CD4-positive, CD25-positive, alpha-beta regulatory T cell (primary cell): ENCODE measurements around the gene LINC00632. TPM values are rescaled to one million over a fixed set of nuclear protein-coding genes. Genes with fewer than 3 reads are reported as not detected.

Source experiments
- ATAC-seq, 2 donors: fragments of 150-1000 bp; cut with Tn5 transposase; one replicate each; pipeline ENCODE4 v1.10.0; 2021; ENCODE audit warnings: low read depth in 2 of 2, moderate number of reproducible peaks in 2 of 2, moderate library complexity in 1 of 2
- DNase-seq, 3 donors: peaks; one replicate each; pipeline versions ENCODE4 v3.0.0 to v3.0.0-alpha.2; 2012 to 2022; ENCODE audit warnings: mixed read lengths in 1 of 3
- H3K27ac ChIP-seq: one replicate; pipeline ENCODE4 v1.7.0; 2013; ENCODE audit warnings: mild to moderate bottlenecking, low read length; ENCODE audit not compliant: insufficient read depth, poor library complexity, severe bottlenecking
- H3K27me3 ChIP-seq: one replicate; pipeline ENCODE4 v1.7.0; 2013; ENCODE audit warnings: low read length; ENCODE audit not compliant: control insufficient read depth, insufficient read depth
- H3K36me3 ChIP-seq: one replicate; pipeline ENCODE4 v1.7.0; 2013; ENCODE audit warnings: mild to moderate bottlenecking, low read length, moderate library complexity; ENCODE audit not compliant: control insufficient read depth, insufficient read depth
- H3K4me1 ChIP-seq: 2 replicates; pipeline ENCODE4 v1.7.0; 2013; ENCODE audit warnings: mild to moderate bottlenecking, low read length; ENCODE audit not compliant: insufficient read depth, control insufficient read depth, poor library complexity, severe bottlenecking
- H3K4me3 ChIP-seq: one replicate; pipeline ENCODE4 v1.7.0; 2013; ENCODE audit warnings: low read depth, mild to moderate bottlenecking, low read length, moderate library complexity
- H3K9me3 ChIP-seq, 2 experiments: 1 replicate in 1 of 2; 2 replicates in 1 of 2; pipeline ENCODE4 v1.7.0; 2013; ENCODE audit warnings: low read length in 2 of 2, mild to moderate bottlenecking in 1 of 2, moderate library complexity in 1 of 2; ENCODE audit not compliant: control insufficient read depth in 2 of 2
- H3K27ac Mint-ChIP-seq, 3 donors: one replicate each; pipeline ENCODE4 v1.8.0; 2020 to 2022; ENCODE audit warnings: mild to moderate bottlenecking in 3 of 3, mixed read lengths in 3 of 3, moderate library complexity in 2 of 3
- H3K27me3 Mint-ChIP-seq: one replicate; pipeline ENCODE4 v1.8.0; 2022; ENCODE audit warnings: mild to moderate bottlenecking, mixed read lengths
- H3K36me3 Mint-ChIP-seq: one replicate; pipeline ENCODE4 v1.8.0; 2020; ENCODE audit warnings: mixed read lengths
- H3K4me1 Mint-ChIP-seq, 4 donors: one replicate each; pipeline ENCODE4 v1.8.0; 2020 to 2022; ENCODE audit warnings: mixed read lengths in 4 of 4, mild to moderate bottlenecking in 1 of 4
- H3K4me3 Mint-ChIP-seq, 4 donors: one replicate each; pipeline ENCODE4 v1.8.0; 2020 to 2022; ENCODE audit warnings: mild to moderate bottlenecking in 4 of 4, mixed read lengths in 4 of 4, moderate library complexity in 3 of 4
- H3K9me3 Mint-ChIP-seq, 7 donors: one replicate each; pipeline ENCODE4 v1.8.0; 2020 to 2022; ENCODE audit warnings: mixed read lengths in 7 of 7, mild to moderate bottlenecking in 3 of 7, moderate library complexity in 2 of 7
- polyA plus RNA-seq, 4 donors: library from polyadenylated mRNA; unstranded; fragments of 300-500 nt; fragmentation: Illumina TruSeq; gene quantifications; one replicate each; pipeline ENCODE4 v1.2.3, GENCODE V29; 2021
- total RNA-seq: library from RNA; stranded (reverse); gene quantifications from one replicate; pipeline ENCODE4 v1.2.3, GENCODE V29; 2022

The LINC00632 gene
- total and polyA plus RNA-seq, 5 donors from 2014 or later, result 0.54 TPM; not detected in 4

DNA sequence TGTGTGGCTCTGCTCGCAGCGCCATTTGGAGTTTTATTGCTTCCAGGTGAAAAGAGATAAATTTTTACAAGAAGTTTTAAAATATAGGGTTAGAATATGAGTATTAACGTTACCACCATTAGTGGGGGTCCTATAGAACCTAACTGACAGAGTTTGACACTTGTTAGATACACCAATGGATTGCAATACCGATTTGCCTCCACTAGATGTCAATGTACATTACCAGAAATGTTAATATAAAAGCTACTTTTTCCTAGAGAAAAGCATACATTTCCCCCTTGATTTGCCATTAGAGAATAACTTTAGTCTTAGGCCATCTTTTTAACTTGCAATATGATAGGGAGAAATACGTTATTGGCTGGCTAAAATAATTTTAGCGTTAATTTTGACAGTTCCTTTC is 108.4 kb downstream of the LINC00632 start:
- H3K4me1 ChIP-seq, result no peaks in the 10 kb centered on the region
- no peaks in the 10 kb centered on the region for H3K36me3 Mint-ChIP-seq
- no peaks in the 10 kb centered on the region for H3K4me1 Mint-ChIP-seq
- H3K27ac ChIP-seq, result no peak overlapping the region
- H3K27me3 Mint-ChIP-seq, result no peaks in the 10 kb centered on the region
- H3K27ac Mint-ChIP-seq, result no peak overlapping the region
- no peaks in the 10 kb centered on the region for H3K36me3 ChIP-seq
- no peak overlapping the region for H3K4me3 ChIP-seq
- no peaks in the 10 kb centered on the region for H3K27me3 ChIP-seq
- DNase-seq (peak in 1 of 3 donors; percentile 10), ATAC-seq (no peak)
- no peaks in the 10 kb centered on the region for H3K9me3 ChIP-seq
- H3K9me3 Mint-ChIP-seq, result peaks cover 0 to 9% (median 2%) of the 10 kb centered on the region in 7 donors
- H3K4me3 Mint-ChIP-seq, result no peak overlapping the region

DNA sequence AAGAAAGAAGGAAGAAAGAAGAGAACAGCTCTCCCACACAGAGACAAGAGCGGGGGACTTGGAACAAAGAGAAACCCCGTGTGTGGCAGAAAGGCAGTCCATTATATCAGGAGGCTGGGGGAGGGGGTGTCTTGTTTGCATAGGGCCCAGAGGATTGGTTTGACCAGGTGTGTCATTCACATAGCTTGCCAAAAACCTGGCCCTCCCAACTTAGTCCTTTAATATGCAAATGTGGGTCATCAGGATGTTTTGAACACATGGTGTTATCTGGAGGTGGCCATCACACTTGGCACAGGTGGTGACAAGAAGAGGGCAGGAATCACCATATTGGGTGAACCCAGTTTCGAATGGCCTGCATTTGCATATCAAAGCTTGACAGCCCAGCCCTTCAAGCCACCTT is 111.7 kb downstream of the LINC00632 start:
- no peaks in the 10 kb centered on the region for H3K36me3 Mint-ChIP-seq
- H3K27me3 Mint-ChIP-seq, result no peaks in the 10 kb centered on the region
- H3K9me3 Mint-ChIP-seq, result peaks cover 0 to 2% (median 0%) of the 10 kb centered on the region in 7 donors
- no peaks in the 10 kb centered on the region for H3K4me1 ChIP-seq
- no peaks in the 10 kb centered on the region for H3K4me1 Mint-ChIP-seq
- no peak overlapping the region for H3K27ac Mint-ChIP-seq
- no peaks in the 10 kb centered on the region for H3K27me3 ChIP-seq
- ATAC-seq, result no peak
- no peak overlapping the region for H3K4me3 ChIP-seq
- no peak overlapping the region for H3K4me3 Mint-ChIP-seq
- no peaks in the 10 kb centered on the region for H3K36me3 ChIP-seq
- no peaks in the 10 kb centered on the region for H3K9me3 ChIP-seq
- H3K27ac ChIP-seq, result no peak overlapping the region
- no peak for DNase-seq

DNA sequence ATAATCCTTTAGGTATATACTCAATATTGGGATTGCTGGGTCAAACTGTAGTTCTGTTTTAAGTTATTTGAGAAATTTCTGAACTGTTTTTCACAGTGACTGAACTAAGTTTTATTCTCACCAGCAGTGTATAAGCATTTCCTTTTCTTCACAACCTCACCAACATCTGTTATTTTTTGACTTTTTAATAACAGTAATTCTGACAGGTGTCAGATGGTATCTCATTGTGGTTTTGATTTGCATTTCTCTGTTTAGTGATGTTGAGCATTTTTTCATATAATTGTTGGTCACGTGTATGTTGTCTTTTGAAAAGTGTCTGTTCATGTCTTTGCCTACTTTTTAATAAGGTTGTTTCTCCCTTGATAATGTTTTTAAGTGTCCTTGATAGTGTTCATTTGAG is 112.6 kb downstream of the LINC00632 start:
- Mint-ChIP-seq H3K4me1 (no peaks in the 10 kb centered on the region), H3K36me3 (no peaks in the 10 kb centered on the region), H3K9me3 (peaks cover 0 to 2% (median 0%) of the 10 kb centered on the region in 7 donors), H3K27ac (no peak overlapping the region), H3K4me3 (no peak overlapping the region), H3K27me3 (no peaks in the 10 kb centered on the region)
- no peak overlapping the region for H3K4me3 ChIP-seq
- no peak for ATAC-seq
- no peaks in the 10 kb centered on the region for H3K4me1 ChIP-seq
- H3K9me3 ChIP-seq, result no peaks in the 10 kb centered on the region
- no peak for DNase-seq
- H3K36me3 ChIP-seq, result no peaks in the 10 kb centered on the region
- no peak overlapping the region for H3K27ac ChIP-seq
- no peaks in the 10 kb centered on the region for H3K27me3 ChIP-seq

DNA sequence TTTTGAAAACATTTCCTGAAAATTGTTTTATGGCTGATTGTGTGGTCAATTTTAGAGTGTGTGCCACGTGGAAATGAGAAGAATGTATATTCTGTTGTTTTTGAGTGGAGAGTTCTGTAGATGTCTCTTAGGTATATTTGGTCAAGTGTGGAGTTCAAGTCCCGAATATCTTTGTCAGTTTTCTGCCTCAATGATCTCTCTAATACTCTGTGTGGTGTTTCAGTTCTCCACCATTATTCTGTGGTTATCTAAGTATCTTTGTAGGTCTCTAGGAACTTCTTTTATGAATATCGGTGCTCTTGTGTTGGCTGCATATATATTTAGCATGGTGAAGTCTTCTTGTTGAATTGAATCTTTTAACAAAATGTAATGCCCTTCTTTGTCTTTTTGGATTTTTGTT is 113.3 kb downstream of the LINC00632 start:
- no peak for ATAC-seq
- Mint-ChIP-seq H3K9me3 (peaks cover 0 to 2% (median 0%) of the 10 kb centered on the region in 7 donors), H3K36me3 (no peaks in the 10 kb centered on the region), H3K4me1 (no peaks in the 10 kb centered on the region), H3K27ac (no peak overlapping the region), H3K4me3 (no peak overlapping the region), H3K27me3 (no peaks in the 10 kb centered on the region)
- Histone ChIP-seq H3K27ac (no peak overlapping the region), H3K27me3 (no peaks in the 10 kb centered on the region), H3K9me3 (no peaks in the 10 kb centered on the region), H3K4me3 (no peak overlapping the region), H3K36me3 (no peaks in the 10 kb centered on the region), H3K4me1 (no peaks in the 10 kb centered on the region)
- no peak for DNase-seq

DNA sequence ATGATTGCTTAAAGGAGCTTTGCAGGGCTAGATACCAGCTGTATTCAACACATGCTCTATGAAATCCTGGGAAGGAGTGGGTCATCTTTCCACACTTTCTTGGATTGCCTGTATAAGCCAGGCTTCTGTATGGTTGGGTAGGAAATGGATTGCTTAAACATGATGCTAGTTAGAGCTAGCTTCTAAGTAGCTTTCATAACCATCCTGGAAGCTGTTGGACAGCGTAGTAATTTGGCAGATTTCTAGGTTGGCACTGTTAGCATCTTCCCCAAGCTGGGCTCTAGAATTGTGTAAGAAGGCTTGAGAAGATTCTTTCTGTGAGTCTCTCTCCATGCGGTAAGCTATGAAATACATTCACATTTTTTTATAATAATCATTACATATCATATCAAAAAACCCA is 127.3 kb downstream of the LINC00632 start:
- H3K27me3 ChIP-seq, result no peaks in the 10 kb centered on the region
- no peaks in the 10 kb centered on the region for H3K9me3 Mint-ChIP-seq
- H3K27ac ChIP-seq, result no peak overlapping the region
- H3K36me3 Mint-ChIP-seq, result no peaks in the 10 kb centered on the region
- ATAC-seq (no peak), DNase-seq (no peak)
- H3K4me3 Mint-ChIP-seq, result no peak overlapping the region
- H3K4me1 ChIP-seq, result no peaks in the 10 kb centered on the region
- no peaks in the 10 kb centered on the region for H3K27me3 Mint-ChIP-seq
- no peaks in the 10 kb centered on the region for H3K4me1 Mint-ChIP-seq
- no peak overlapping the region for H3K27ac Mint-ChIP-seq
- no peaks in the 10 kb centered on the region for H3K9me3 ChIP-seq
- no peaks in the 10 kb centered on the region for H3K36me3 ChIP-seq
- H3K4me3 ChIP-seq, result no peak overlapping the region

Other genes starting within 250 kb of the LINC00632 start
- gene SOX3, start 204.7 kb upstream of the LINC00632 start, total RNA-seq, result not detected
- not detected for gene SOX3, start 204.7 kb upstream of the LINC00632 start, polyA plus RNA-seq